Left ventricle myocardium inferior (tissue), 1 donor: ENCODE measurements around the gene NEURL1B. TPM values are rescaled to one million over a fixed set of nuclear protein-coding genes. Genes with fewer than 3 reads are reported as not detected.

Source experiments
- DNase-seq: peaks from one replicate; pipeline ENCODE4 v3.0.0-alpha.2; 2020
- H3K27ac ChIP-seq: fragments of 200-600 bp; replicated peaks from 2 replicates; pipeline ENCODE4 v1.8.0; 2021
- H3K27me3 ChIP-seq: fragments of 200-600 bp; 2 replicates; pipeline ENCODE4 v1.8.0; 2021; ENCODE audit warnings: low read depth
- H3K36me3 ChIP-seq: fragments of 200-600 bp; 2 replicates; pipeline ENCODE4 v1.8.0; 2021
- H3K4me1 ChIP-seq: fragments of 200-600 bp; 2 replicates; pipeline ENCODE4 v1.8.0; 2021
- H3K4me3 ChIP-seq: fragments of 200-600 bp; 2 replicates; pipeline ENCODE4 v1.8.0; 2021; ENCODE audit warnings: mild to moderate bottlenecking, moderate library complexity
- H3K9me3 ChIP-seq: fragments of 200-600 bp; replicated peaks from 2 replicates; pipeline ENCODE4 v1.8.0; 2021
- intact Hi-C: fragments of 100-400 bp; cut with micrococcal nuclease; formaldehyde crosslinking; loops from one replicate; pipeline ENCODE4 v1.11.0; 2022
- total RNA-seq: library from RNA; stranded (reverse); fragmentation: NEBNext Ultra II Directional; extraction: Animal tissue kit (Norgen Biotek cat#: 25700); gene quantifications from one replicate; pipeline ENCODE4 v1.2.1, GENCODE V29; 2021
- TF ChIP-seq, protein P1 (sequence below): fragments of 200-600 bp; IDR thresholded peaks from 2 replicates; pipeline ENCODE4 v1.8.0; 2021; ENCODE audit warnings: antibody characterized with exemption, mild to moderate bottlenecking, borderline replicate concordance
- donor health status: DM: no; HTN: yes; CAD: no; lungs with severe emphysema.

NEURL1B gene
- total RNA-seq, 1 donor from 2014 or later: 24.0 TPM

GRCh38 chr5:172713113-172713808 is 72.2 kb downstream of the NEURL1B start:
- peak; percentile 64 for DNase-seq
- intact Hi-C loops: loop anchor here (5.0 kb wide), 1 partner anchor 219 kb away; no protein-coding TSS in a partner anchor
- Histone ChIP-seq H3K9me3 (no peaks in the 10 kb centered on the region), H3K4me1 (peaks cover 52% of the 10 kb centered on the region), H3K4me3 (peak overlapping the region; percentile 34), H3K27me3 (no peaks in the 10 kb centered on the region), H3K27ac (peak overlapping the region; percentile 82), H3K36me3 (no peaks in the 10 kb centered on the region)
- TF ChIP-seq, protein P1, sequence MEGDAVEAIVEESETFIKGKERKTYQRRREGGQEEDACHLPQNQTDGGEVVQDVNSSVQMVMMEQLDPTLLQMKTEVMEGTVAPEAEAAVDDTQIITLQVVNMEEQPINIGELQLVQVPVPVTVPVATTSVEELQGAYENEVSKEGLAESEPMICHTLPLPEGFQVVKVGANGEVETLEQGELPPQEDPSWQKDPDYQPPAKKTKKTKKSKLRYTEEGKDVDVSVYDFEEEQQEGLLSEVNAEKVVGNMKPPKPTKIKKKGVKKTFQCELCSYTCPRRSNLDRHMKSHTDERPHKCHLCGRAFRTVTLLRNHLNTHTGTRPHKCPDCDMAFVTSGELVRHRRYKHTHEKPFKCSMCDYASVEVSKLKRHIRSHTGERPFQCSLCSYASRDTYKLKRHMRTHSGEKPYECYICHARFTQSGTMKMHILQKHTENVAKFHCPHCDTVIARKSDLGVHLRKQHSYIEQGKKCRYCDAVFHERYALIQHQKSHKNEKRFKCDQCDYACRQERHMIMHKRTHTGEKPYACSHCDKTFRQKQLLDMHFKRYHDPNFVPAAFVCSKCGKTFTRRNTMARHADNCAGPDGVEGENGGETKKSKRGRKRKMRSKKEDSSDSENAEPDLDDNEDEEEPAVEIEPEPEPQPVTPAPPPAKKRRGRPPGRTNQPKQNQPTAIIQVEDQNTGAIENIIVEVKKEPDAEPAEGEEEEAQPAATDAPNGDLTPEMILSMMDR: peak; percentile 93

DNA sequence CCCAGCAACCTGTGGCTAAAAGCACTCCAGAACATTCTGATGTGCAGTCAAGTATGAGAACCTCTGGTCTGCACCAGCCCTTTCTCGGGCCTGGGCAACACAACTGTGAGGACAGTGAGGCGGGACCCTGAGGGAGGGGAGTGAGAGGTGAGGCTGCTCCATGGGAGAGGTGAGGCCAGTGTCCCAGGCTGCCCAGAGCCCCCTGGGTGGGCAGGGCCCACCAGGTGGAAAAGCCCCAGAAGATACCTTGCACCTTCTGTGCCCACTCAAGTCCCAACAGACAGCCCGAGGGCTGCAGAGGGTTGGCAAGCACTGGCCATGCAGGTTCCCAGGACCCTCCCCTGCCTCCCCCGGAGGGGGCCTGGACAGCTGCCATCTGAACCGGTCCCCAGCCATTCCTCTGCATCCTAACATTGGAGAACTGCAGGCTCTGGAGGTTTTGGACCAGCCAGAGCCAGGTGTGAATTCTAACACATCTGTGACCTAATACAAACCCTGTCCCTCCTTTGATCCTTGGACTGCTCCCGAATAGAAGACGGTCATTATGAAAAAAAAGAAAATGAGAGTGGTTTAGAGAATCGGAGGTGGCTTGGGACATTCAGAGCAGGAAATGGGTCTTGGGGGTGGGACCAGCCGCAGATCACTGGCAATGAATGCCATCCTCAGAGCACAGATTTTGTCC is 72.9 kb downstream of the NEURL1B start:
- TF ChIP-seq, protein P1: no peak
- intact Hi-C loops: loop anchor here (5.0 kb wide), 1 partner anchor 218 kb away; no protein-coding TSS in a partner anchor
- DNase-seq: no peak
- Histone ChIP-seq H3K27ac (peak overlapping the region; percentile 82), H3K27me3 (no peaks in the 10 kb centered on the region), H3K36me3 (no peaks in the 10 kb centered on the region), H3K4me1 (peaks cover 52% of the 10 kb centered on the region), H3K4me3 (no peak overlapping the region), H3K9me3 (no peaks in the 10 kb centered on the region)

DNA sequence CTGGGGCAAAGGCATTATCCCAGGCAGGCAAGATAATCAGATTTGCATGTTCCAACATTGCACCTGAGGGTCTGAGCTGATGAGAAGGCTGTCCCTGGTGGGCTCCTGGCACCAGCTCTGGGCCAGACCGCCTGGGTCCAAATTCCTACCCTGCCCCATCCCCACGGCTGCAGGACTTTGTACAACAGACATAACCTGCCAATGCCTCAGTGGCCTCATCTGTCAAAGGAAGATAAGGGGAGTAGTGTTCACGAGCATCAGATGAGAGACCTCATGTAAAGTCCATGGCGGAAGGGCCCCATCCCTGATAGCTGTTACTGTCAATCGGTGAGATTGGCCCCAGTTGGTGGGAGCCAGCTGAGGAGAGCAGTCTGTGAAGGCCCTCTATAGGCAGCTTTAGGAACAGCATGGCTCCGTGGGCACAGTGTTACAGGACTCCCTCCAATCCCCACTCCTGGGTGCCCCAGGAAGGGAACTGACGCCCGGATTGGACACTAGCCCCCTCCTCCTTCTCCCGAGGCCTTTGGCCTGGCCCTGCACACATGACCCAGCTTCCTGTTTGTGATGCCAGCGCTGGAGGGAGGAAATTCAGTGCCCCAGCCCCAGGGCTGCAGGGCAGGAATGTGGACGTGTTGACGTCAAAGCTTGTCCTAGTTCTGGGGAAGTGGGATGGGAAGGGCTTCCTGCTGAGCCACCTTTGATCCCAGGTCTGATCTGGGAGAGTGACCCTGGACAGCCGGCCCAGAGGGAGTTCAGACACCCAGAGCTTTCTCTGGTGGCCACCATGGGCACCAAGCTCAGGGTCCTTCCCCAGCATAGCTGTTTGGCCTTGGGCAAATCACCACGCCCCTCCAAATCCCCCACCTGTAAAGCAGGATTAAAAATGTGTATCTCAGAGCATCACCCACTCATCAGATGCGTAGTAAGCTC is 73.7 kb downstream of the NEURL1B start:
- Histone ChIP-seq H3K4me1 (peaks cover 52% of the 10 kb centered on the region), H3K9me3 (no peaks in the 10 kb centered on the region), H3K27ac (peak overlapping the region; percentile 82), H3K4me3 (no peak overlapping the region), H3K36me3 (no peaks in the 10 kb centered on the region), H3K27me3 (no peaks in the 10 kb centered on the region)
- peak; percentile 82 for DNase-seq
- TF ChIP-seq, protein P1: peak; percentile 92
- intact Hi-C loops: loop anchor here (5.0 kb wide), 1 partner anchor 218 kb away; no protein-coding TSS in a partner anchor

DNA sequence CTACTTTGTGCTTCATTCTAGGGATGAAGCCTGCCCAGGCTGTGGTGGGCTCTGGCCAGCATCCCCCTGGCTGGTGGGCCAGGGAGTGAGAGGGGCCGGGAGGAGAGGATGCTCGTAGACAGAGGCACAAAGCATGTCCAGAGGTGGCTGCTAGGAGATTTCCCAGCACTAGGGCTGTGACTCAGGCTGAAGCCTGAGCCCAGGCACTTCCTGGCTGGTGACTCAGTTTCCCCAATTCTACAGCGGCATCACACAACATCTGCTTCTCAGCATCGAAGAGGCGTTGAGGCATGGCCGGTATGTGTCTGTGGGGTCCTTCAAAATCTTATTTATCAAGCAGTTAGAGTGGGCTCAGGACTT is 74.3 kb downstream of the NEURL1B start:
- H3K36me3 ChIP-seq: no peaks in the 10 kb centered on the region
- no peak overlapping the region for H3K4me3 ChIP-seq
- TF ChIP-seq, protein P1: no peak
- peaks cover 59% of the 10 kb centered on the region for H3K4me1 ChIP-seq
- no peaks in the 10 kb centered on the region for H3K27me3 ChIP-seq
- no peak for DNase-seq
- peak overlapping the region; percentile 82 for H3K27ac ChIP-seq
- intact Hi-C loops: no loop called here
- no peaks in the 10 kb centered on the region for H3K9me3 ChIP-seq
